GF-D8 (cell line): ENCODE measurements around the gene OGT.

Experiments
- DNase-seq: peaks from one replicate; lab custom pipeline; 2025; lab: John Stamatoyannopoulos, UW

Gene OGT

GRCh38 chrX:71622576-71623450, 89.9 kb downstream of the OGT start:
- DNase-seq = peak; percentile 32

GRCh38 chrX:71623714-71624113, 90.8 kb downstream of the OGT start:
- no peak for DNase-seq

- DNase-seq = no peak
Measured at GRCh38 chrX:71625471-71625870, 92.6 kb downstream of the OGT start.
